ENCODE measurements around the gene P3R3URF. TPM values are rescaled to one million over a fixed set of nuclear protein-coding genes. Genes with fewer than 3 reads are reported as not detected.
A peak's percentile ranks its signal among the peaks of the same experiment; 100 is the strongest.

The P3R3URF gene
- total and polyA plus RNA-seq, 12 donors = not detected

GRCh38 chr1:46166521-46167462 is 9.5 kb downstream of the P3R3URF start:
- Histone ChIP-seq H3K4me1 (replicated peaks in 1 of 2) (peaks cover 0 to 27% of the 10 kb centered on the region in 2 donors), H3K9me3 (replicated peaks in 1 of 3) (no peaks in the 10 kb centered on the region), H3K4me3 (peak overlapping the region in 2 of 4 donors; percentile 7 to 56), H3K27me3 (no peaks in the 10 kb centered on the region), H3K36me3 (replicated peaks in 1 of 2) (no peaks in the 10 kb centered on the region), H3K27ac (peak overlapping the region in 3 of 5 donors; percentile 11 to 76 (median 56))
- TF ChIP-seq CTCF (IDR thresholded peaks at IDR 0.05) (no peak), POLR2A (IDR thresholded peaks at IDR 0.05) (no peak)
- WGBS, 4 donors = 22 to 29% (median 25%) methylated on average over 33 to 47 of the region's 47 CpGs
- intact Hi-C loops (cut with DNase I) = no loop called here
- DNase-seq = peak in 6 of 7 donors; percentile 42 to 70 (median 58)

- no peak overlapping the region for H3K27ac ChIP-seq
- no peaks in the 10 kb centered on the region for H3K4me1 ChIP-seq (replicated peaks in 1 of 2)
- no peaks in the 10 kb centered on the region for H3K36me3 ChIP-seq (replicated peaks in 1 of 2)
- no peaks in the 10 kb centered on the region for H3K27me3 ChIP-seq
- TF ChIP-seq CTCF (IDR thresholded peaks at IDR 0.05) (no peak), POLR2A (IDR thresholded peaks at IDR 0.05) (no peak)
- intact Hi-C loops (cut with DNase I) = no loop called here
- 80 to 94% (median 90%) methylated on average over 1 of the region's 1 CpG for WGBS, 4 donors
- H3K9me3 ChIP-seq (replicated peaks in 1 of 3) = no peaks in the 10 kb centered on the region
- no peak for DNase-seq
- H3K4me3 ChIP-seq = no peak overlapping the region
Observed at GRCh38 chr1:46160212-46160611, 16.1 kb downstream of the P3R3URF start.

- Histone ChIP-seq H3K36me3 (replicated peaks in 1 of 2) (no peaks in the 10 kb centered on the region), H3K27me3 (no peaks in the 10 kb centered on the region), H3K4me1 (replicated peaks in 1 of 2) (no peaks in the 10 kb centered on the region), H3K4me3 (no peak overlapping the region), H3K27ac (no peak overlapping the region), H3K9me3 (replicated peaks in 1 of 3) (no peaks in the 10 kb centered on the region)
- TF ChIP-seq CTCF (IDR thresholded peaks at IDR 0.05) (no peak), POLR2A (IDR thresholded peaks at IDR 0.05) (no peak)
- no peak for DNase-seq
- intact Hi-C loops (cut with DNase I) = no loop called here
- WGBS, 4 donors = 81 to 87% (median 85%) methylated on average over 3 of the region's 3 CpGs
Observed at GRCh38 chr1:46159516-46159915, 16.8 kb downstream of the P3R3URF start.

GRCh38 chr1:46158312-46159281 is 17.7 kb downstream of the P3R3URF start:
- Histone ChIP-seq H3K27me3 (no peaks in the 10 kb centered on the region), H3K4me1 (replicated peaks in 1 of 2) (no peaks in the 10 kb centered on the region), H3K36me3 (replicated peaks in 1 of 2) (no peaks in the 10 kb centered on the region), H3K9me3 (replicated peaks in 1 of 3) (no peaks in the 10 kb centered on the region), H3K27ac (no peak overlapping the region), H3K4me3 (no peak overlapping the region)
- intact Hi-C loops (cut with DNase I) = no loop called here
- DNase-seq = no peak
- TF ChIP-seq CTCF (IDR thresholded peaks at IDR 0.05) = no peak
- no peak for TF ChIP-seq POLR2A (IDR thresholded peaks at IDR 0.05)
- 86 to 95% (median 90%) methylated on average over 13 of the region's 13 CpGs for WGBS, 4 donors
